Stimulated activated CD4-positive, alpha-beta T cell treated with anti-CD3 and anti-CD28 coated beads, Interleukin-1b, Interleukin-23, amount 100 ng/mL, for 48 hours (primary cell): ENCODE measurements around the gene TMEM154.

Source experiments
- DNase-seq: peaks from one replicate; pipeline ENCODE4 v3.0.0-alpha.2; 2020

Gene TMEM154

DNA sequence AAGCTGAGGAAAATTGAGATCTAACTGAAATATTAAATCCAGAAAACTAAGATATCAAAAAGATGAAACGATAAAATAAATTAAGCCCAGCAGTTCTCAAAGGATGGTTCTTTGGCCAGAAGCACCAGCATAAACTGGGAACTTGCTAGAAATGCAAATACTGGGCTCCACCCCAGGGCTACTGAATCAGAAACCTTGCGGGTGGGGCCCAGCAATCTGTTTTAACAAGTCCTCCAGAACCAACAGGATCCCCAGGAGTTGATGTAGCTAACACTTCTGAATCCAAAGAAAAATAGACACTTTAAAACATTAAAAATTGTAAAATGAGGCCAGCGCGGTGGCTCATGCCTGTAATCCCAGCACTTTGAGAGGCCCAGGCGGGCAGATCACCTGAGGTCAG, 14.1 kb upstream of the TMEM154 start:
- no peak for DNase-seq

DNA sequence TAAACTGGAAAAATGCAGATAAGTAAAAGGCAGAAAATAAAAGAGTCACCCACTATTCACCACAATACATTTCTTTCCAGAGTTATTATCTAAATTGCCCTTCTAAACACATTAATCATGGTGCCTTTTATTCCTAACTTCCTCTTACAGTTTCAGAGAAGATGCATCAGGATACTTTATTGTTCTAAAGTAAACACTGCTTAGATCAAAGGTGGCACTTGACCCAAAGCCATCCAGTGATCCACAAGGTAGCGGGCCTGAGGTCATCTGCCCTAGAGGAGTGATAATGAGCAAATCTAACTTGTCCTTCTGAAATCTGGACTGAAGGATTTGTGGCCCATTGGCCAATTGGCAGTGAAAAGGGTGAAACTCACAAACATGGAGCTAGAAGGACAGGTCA, 12.0 kb upstream of the TMEM154 start:
- no peak for DNase-seq

DNA sequence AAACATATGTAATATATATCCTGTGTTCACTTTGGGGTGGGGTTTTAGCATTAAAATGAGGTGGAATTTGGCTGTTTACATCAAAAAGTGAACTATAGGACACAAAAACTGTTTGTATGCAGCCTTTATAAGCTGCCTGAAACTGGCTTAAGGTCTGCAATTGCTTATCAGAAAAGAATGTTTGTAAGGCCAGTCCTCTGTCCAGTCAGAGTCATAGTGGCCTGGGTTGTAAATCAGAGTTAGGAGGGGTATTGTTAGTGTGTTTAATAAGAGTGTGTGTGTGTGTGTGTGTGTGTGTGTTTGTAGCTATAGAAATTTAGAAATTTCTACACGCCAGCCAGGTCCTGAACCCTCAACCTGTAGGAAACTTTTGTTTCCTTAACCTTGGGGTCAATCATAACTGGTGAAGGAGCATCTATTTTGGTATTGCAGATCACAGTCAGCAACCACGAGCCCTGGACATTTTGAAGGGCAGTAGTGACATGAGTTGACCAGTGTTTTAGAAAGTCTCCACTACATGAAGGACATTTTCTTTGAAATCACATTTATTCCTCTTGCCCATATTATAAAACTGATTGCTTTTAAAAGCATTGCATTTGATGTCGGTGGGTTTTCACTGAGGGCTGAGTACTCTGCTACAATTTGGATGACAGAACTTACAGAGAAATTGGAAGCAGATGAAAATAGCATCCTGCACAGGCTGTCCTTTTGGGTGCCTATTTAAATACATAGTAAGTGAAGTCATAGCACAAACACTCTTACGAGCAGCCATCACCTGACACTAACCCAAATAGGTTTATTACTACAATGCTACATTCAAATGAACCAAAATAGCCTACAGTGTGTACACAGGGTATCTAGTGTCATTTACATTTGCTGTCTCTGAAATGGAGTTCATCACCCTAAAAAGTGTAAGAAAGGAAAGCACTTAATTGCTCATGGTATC, 11.2 kb upstream of the TMEM154 start:
- DNase-seq: no peak

DNA sequence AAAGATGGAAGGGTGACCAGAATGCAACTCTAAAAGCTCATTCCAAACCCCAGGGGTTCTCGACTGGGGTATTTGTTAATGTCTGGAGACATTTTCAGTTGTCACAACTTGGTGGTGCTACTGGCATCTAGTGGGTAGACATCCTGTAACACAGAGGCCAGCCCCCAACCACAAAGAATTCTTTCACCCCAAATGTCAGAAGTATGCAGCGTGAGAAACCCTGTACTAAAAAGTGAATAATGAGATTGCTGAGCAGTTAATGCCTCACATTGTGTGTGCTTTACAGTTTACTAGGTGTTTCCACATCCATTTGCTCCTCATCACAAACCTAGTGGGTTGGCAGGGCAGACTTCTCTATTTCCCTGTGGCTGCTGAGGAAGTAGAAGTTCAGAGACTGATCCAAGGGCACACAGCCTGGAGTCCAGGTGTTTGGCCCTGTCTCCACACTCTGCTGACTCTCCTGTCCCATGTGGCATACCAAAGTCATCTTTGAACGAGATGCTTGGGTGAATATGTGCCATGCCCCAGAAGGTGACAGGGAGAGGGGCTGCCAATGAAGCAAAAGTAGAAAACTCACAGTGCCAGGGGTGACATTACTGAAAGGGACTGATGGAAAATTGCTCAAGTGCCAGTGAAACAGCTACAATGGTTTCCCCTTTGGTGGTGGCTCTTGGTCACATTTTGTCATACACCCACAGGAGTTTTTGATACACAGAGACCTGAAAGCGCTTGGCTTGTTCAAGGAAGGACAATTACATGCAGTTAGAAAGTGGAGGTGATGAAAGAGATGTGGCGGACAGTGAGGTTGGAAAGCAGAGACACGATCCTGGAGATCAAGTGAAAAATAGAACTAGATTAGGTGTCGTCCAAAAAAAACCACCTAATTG, 10.1 kb upstream of the TMEM154 start:
- no peak for DNase-seq

DNA sequence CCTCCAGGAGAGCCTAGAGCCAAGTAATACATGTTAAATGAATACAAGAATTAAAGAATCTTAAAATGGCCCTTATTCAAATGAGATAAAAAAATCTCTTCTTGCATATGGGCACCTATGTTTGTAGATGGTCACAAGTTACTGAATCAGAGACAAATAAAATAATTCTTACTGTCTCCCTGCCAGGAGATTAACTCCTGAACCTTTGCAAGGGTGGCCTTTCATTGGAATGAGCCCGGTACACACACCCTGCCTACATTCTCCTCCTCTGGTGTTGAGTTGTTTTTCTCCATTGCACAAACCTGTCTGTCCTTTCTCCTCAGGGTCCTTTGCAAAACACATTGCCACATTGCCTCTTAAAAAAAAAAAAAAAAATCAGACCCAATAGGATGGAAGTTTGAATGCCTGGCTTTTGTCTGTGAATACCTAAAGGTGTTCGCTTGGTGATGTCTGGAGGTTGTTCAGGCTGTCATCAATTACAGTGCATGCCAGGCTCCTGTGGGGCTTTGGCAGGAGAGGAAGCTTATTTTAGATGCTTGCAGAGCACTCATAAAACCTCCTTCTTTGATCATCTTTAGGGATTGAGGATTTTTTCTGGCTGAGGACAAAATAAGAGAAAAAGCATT, 8.3 kb upstream of the TMEM154 start:
- no peak for DNase-seq

DNA sequence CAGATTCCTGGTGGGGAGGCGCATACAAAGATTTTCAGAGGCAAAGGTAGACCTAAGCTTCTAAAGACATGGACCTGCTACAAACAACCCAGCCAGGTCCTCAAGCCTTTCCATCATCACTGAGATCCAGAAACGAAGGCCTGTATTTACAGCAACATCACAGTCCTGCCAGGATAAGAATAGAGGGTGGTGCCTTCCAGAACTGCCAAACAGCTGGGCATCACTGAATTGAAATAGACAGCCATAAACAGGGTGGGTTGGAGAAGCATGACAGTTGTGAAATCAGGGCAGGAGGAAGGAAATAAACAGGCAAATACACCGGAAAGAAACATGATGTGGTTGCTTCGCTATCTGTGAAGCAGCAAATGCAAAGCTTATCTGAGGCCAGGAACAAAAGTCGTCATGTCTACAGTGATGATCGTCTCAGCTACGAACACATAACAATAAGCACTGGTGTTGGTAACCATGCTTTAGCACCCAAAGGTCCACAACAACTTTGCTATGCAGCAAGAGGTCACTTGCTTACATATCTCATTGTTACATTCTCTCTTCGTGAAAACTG, 6.7 kb upstream of the TMEM154 start:
- DNase-seq: no peak

DNA sequence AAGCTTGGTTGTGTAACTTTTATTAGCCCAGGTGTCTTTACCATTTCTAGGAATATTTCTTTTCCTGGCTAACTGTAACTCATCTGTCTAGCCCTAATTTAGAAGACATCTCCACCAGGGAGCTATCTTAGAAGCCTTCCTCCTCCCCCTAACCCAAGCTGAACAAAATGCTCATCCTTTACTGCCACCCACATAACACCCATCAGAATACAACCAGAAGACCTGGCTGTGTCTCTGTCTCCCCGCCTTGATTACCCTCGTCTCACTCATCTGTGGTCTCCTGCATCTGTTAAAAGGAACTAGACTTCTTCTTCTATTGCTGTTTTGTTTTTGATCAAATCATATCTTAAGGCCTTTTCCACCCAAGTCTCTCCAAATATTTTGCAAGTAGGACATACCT, 4.8 kb upstream of the TMEM154 start:
- no peak for DNase-seq

DNA sequence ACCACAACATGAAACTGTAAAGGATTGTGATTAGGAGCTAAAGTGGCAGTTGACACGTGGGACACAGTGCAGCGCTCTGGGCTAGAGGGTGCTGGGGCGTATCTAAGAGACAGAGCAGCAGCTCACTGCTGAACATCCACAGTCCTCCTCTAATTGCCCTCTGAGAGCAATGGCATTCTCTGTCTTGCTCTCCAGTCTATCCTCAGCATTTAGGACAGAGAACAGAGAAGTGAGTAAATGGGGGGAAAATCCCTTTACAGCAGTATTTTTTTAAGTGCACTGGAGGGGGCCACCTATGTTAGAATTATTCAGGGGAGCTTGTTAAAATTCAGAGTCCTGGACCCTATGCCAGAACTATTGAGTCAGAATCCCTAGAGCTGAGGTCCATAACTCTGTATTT, 4.2 kb upstream of the TMEM154 start:
- DNase-seq: no peak

DNA sequence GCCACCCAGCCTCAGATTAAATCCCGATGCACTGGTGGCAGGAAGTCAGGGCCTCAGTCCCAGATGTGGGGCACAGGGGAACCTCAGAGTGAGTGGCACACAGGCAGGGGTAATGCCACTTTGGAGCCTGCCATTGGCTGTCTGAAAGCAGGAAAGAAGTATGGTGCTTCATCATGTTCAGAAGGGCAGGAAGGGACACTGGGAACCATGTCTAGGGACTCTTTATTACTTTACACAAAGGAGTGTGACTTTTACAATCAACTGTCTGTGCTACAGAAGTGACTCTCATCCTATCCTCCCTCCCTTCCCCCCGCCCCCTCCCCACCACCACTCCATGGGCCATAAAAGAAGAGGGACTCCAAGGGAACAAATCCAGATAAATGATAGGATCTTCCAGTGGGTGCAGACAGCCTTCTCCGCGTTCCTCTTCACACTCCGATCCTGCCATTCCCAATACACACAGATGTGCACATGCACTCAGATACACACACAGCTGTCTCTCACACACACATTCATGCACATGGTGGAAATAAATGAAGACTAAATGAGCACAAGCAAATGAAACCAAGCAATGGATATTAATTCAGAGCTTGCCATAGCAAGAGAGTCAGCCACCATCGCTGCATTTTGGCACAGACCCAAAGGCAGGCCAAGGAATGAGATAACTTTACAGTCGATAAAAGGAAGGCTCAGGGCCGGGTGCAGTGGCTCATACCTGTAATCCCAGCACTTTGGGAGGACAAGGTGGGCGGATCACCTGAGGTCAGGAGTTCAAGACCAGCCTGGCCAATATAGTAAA, 2.5 kb upstream of the TMEM154 start:
- no peak for DNase-seq

DNA sequence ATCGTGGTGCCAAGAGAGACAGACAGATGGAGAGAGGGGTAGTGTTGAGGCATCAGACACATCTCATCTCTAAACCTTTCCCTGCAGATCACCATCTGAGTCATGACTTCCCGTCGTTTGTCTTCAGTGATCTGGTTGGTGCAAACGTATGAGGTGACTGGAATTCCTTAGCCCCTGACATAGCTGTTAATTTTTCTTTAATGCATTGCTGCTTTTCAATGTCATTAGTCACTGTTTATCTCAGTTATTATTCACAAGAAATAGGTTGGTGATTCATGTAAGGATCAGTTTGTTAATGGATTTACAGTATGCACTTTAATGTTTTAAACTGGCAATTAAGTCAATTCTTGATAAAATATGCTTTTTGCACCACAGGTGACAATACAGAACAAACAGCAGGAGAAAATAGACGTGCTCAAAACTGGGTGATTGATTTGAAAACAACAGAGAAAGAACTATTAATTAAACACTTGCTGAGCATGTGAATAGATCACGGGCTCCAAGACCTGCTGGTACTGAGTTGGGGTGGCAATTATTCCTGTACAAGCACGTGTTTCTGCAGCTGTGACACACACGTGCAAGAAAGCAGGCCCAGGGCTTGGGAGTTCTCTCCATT, 1.3 kb upstream of the TMEM154 start:
- DNase-seq: peak; percentile 12

DNA sequence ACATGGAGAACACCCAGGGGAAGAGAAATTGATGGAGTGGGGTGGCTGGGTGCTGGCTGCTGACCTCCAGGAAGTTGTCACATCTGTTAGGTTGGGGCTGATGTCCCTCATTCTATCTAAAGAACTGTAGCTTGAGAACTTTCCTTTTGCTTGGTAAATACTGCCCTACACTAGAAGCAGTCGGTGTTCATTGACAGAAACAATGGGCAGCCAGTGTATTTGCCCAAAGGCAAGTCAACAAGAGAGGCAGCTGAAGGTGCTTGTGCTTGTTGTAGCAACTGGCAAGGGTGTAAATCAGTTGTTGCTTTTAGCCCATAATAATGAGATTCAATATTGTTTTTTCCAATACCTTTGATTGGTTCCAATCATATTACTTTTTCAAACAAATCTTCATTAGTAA, 956 bp downstream of the TMEM154 start:
- no peak for DNase-seq

DNA sequence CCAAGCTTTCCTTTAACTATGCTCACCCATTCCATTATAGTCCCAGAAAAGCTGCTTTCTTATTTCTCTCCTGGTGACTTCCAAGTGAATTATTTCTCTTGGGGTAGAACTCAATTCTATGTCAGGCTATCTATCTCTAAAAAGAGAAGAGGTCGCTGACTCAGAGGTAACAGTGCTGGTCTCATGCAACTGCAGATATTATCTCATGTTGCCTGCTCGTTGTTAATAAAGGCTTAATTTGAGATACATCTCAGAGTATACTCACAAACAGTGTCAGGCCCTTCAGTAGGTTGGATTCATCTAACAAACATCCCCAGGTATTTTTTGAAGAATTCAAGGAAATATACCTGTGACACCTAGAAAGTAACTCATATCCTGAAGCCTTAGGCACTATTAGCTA, 2.7 kb downstream of the TMEM154 start:
- DNase-seq: no peak

DNA sequence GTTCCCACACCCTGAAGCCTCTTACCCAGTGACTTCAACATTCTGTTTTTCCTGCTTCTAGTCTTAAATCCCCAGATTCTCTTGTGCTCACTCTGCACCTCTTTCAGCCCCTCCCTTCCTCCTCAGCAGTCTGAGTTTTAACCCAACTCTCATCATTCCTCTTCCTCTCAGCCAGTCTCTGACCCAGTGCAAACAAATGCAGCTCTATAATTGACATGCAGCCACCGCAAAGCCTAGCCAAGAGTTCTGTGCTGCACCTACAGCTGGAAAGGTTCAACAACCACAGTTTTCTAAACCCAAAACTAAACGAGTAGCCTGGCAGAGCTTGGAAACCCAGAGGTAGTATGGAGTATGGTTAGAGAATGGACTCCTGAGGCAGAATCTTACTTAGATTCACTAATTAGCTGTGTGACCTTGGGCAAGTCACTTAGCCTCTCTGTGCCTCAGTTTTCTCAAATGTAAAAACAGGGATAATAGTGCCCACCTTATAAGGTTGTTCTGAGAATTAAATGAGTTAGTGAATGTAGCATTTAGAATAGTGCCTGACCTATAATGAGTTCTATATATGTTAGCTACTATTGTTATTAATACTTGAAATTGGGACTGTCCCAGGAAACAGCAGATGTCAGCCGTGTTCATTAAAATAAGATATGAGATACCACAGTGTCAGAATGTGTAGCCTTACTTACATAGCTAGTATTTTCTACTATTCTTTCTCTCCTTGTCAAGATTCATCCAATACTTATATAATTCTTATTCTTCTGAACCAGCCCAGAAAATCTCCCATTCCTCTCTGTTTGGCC, 3.5 kb downstream of the TMEM154 start:
- no peak for DNase-seq

DNA sequence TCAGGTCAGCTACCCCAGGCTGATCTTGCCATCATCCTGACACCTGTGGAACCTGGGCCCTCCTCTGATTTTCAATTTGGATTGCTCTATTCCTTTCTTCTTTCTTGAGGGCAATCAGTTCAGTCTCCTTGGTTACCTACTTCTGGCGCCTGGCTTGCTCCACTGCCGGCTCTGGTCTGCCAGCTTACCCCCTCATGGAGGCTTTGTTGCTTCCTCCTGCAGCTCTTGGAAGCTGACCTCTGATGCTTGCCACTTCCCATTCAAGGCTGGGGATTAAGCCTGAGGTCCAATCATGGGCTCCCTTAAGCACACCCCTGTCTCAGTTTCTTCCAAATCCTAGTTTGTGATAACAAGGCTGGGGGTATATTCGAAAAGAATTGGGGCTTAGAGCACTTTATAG, 5.4 kb downstream of the TMEM154 start:
- no peak for DNase-seq

DNA sequence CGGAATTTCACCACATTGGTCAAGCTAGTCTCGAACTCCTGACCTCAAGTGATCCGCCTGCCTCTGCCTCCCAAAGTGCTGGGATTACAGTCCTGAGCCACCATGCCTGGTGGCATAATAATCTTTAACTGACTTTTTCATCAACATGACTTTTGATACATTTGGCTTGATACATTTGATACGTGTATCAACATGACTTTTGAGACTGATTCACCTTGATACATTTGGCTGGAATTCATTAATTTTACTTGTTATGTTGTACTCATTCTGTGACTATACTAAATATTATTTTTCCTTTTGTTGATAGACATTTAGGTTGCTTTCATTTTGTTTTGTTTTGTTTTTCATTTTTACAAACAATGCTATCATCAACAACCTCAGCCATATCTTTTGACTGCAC, 6.3 kb downstream of the TMEM154 start:
- DNase-seq: no peak

DNA sequence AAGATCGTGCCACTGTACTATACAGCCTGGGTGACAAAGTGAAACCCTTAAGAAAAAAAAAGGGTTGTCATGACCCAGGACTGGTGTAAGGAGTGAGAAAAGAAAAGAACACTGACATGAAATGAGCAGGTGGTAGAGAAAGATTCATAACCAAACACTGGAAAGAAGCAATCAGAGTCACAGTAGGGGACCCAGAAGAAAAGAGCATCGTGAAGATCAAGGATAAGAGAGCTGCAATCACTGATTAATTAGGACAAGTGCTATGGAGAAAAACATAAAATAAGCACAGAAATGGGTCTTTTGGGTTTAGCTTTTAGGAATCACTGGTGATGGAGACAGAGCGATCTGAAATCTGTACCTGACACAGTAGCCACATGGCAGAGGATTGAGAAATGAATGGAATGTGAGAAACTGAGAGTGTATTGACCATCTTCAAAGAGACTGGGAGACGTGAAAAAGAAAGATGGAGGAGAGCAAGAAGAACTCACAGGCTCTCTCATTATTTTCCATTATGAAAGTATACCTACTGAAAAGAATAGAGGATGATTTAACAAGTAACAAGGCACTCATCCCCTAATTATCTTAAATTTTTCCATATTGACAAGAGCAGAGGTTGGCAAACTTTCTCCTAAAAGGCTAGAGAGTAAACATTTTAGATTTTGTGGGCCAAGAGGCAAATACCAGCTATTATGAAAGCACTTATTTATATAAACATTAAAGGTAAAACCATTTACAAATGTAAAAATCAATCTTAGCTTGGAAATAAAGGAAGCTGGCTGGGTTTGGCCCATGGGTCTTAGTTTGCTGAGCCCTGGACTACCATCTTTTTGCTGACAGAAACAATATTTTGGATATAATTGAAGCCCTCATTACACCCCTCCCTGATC, 7.3 kb downstream of the TMEM154 start:
- DNase-seq: no peak

DNA sequence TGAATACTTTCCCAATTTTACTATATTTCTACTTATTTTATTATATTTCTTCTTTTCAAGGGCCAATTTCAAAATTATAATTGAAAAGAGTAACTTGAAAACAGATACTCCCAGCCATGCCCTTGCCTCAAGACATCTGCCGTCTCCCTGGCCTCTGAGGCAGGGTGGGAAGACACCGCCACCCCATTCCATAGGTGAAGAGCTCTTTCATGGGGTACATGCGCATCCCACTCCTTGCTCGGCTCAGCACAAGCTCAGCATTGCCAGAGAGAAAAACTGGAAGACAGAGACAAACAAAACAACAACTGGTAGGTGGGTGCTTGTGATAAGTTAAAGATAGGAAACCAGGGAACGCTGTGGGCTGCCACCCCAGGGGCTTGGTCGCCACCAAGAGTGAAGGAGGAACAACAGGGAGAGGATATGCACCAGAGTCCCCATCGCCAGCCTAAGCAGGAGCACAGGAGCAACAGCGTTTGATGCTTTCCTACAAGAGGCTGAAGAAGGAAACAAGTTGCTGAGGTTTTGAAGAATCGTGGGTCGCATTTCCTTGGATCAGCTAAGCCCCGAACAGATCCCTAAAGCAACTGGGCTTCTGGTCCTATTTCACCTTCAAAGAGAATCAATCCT, 11.3 kb downstream of the TMEM154 start:
- DNase-seq: no peak

DNA sequence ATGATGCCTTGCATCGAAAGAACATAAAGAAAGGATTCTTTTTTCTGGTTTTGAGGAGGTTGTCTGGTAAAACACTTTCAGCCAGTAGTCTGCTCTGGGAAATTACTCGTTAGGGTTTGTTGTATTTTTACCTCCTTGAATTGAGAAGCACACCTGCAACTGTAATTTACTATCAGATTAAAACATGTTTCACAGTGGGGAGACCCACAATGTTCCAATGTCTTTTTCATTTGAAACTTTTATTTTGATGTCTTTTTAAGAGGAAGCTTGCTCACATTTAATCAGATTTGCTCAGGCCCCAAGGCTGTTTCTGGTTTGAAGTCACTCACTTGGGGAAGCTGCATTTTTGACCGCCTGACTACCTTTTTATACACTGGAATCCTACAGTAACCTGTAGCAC, 12.0 kb downstream of the TMEM154 start:
- DNase-seq: no peak

DNA sequence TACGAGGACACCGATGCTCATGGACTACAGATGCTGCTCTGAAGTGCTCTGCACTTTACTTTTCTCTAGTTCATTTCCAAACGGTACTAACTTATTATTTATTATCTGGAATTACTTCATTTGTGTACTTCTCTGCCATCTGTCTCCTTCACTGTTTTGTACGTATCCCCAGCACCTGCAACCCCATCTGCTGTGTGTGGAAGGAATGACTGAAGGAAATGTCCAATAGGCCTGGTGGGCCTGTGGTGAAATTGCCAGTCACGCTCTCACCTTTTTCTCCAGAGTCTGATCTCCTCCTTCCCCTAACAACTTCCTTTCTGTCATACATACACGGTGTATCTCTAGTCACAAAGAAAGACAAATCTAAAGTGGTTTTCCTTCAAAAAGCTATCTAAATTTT, 12.9 kb downstream of the TMEM154 start:
- no peak for DNase-seq
